ENCODE results near the gene ASTN1. TPM values are rescaled to one million over a fixed set of nuclear protein-coding genes. Genes with fewer than 3 reads are reported as not detected.

Gene ASTN1
- total and polyA plus RNA-seq, 9 of the 15 experiments (the other 6 are each of a cell fraction or from before 2014, with no cell fraction given), result 0.05 to 0.22 (median 0.18) TPM

DNA sequence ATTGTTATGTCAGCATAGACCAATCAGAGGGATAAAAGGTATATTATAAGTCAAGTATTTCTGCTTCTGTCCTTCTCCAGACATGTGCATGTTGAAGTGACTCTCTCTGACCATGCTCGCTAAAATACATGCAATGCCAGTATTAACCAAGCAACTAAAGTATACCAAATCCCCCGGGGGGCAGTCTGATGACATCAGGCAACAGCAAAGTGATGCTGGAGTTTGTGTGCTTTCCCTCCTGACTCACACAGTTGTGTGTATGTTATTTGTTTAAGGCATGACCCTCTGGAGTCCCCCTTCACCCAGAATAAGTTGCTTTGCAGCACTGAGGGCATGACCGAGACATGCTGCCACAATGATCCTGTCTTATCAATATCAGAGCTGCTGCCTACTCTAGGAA is 8.4 kb upstream of the ASTN1 start (continued):
- TF ChIP-seq, protein P1, sequence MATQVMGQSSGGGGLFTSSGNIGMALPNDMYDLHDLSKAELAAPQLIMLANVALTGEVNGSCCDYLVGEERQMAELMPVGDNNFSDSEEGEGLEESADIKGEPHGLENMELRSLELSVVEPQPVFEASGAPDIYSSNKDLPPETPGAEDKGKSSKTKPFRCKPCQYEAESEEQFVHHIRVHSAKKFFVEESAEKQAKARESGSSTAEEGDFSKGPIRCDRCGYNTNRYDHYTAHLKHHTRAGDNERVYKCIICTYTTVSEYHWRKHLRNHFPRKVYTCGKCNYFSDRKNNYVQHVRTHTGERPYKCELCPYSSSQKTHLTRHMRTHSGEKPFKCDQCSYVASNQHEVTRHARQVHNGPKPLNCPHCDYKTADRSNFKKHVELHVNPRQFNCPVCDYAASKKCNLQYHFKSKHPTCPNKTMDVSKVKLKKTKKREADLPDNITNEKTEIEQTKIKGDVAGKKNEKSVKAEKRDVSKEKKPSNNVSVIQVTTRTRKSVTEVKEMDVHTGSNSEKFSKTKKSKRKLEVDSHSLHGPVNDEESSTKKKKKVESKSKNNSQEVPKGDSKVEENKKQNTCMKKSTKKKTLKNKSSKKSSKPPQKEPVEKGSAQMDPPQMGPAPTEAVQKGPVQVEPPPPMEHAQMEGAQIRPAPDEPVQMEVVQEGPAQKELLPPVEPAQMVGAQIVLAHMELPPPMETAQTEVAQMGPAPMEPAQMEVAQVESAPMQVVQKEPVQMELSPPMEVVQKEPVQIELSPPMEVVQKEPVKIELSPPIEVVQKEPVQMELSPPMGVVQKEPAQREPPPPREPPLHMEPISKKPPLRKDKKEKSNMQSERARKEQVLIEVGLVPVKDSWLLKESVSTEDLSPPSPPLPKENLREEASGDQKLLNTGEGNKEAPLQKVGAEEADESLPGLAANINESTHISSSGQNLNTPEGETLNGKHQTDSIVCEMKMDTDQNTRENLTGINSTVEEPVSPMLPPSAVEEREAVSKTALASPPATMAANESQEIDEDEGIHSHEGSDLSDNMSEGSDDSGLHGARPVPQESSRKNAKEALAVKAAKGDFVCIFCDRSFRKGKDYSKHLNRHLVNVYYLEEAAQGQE (IDR thresholded peaks at IDR 0.05; ENCODE audit: borderline replicate concordance), result no peak
- TF ChIP-seq, protein P1 (CRISPR knock-in tag; IDR thresholded peaks at IDR 0.05; ENCODE audit: low read depth), result no peak
- no peak for TF ChIP-seq FOXA1 (IDR thresholded peaks at IDR 0.05; ENCODE audit: borderline replicate concordance)
- TF ChIP-seq, protein P2, sequence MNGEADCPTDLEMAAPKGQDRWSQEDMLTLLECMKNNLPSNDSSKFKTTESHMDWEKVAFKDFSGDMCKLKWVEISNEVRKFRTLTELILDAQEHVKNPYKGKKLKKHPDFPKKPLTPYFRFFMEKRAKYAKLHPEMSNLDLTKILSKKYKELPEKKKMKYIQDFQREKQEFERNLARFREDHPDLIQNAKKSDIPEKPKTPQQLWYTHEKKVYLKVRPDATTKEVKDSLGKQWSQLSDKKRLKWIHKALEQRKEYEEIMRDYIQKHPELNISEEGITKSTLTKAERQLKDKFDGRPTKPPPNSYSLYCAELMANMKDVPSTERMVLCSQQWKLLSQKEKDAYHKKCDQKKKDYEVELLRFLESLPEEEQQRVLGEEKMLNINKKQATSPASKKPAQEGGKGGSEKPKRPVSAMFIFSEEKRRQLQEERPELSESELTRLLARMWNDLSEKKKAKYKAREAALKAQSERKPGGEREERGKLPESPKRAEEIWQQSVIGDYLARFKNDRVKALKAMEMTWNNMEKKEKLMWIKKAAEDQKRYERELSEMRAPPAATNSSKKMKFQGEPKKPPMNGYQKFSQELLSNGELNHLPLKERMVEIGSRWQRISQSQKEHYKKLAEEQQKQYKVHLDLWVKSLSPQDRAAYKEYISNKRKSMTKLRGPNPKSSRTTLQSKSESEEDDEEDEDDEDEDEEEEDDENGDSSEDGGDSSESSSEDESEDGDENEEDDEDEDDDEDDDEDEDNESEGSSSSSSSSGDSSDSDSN (IDR thresholded peaks at IDR 0.05; ENCODE audit: borderline replicate concordance in 1 of 2, low read depth in 2 of 2, low read length in 2 of 2), result no peak
- TF ChIP-seq ETS2 (tag; IDR thresholded peaks at IDR 0.05; ENCODE audit: borderline replicate concordance, poor library complexity, severe bottlenecking), result no peak

Data from K562 (cell line).